ENCODE results near the gene HPGDS.
"Not testable (repeated sequence)": the region's sequence is repeated elsewhere in the genome, so short reads cannot be mapped to it uniquely, and the experiment has no call there.

HPGDS gene

GRCh38 chr4:94319927-94320326 lies 22.7 kb downstream of the HPGDS start:
- not testable (repeated sequence) for DNase-seq (ENCODE audit: low read depth)

GRCh38 chr4:94307231-94307871 lies 35.3 kb downstream of the HPGDS start:
- DNase-seq (ENCODE audit: low read depth): no peak

GRCh38 chr4:94306713-94307112 lies 35.9 kb downstream of the HPGDS start:
- DNase-seq (ENCODE audit: low read depth): no peak

- no peak for DNase-seq (ENCODE audit: low read depth)
Observed at GRCh38 chr4:94305466-94306225, 37.0 kb downstream of the HPGDS start.

- no peak for DNase-seq (ENCODE audit: low read depth)
Observed at GRCh38 chr4:94304365-94304971, 38.2 kb downstream of the HPGDS start.

- DNase-seq (ENCODE audit: low read depth): no peak
Observed at GRCh38 chr4:94302191-94302590, 40.4 kb downstream of the HPGDS start.

GRCh38 chr4:94298725-94299252 lies 43.8 kb downstream of the HPGDS start:
- DNase-seq (ENCODE audit: low read depth): no peak

GRCh38 chr4:94295473-94295872 lies 47.2 kb downstream of the HPGDS start:
- DNase-seq (ENCODE audit: low read depth): not testable (repeated sequence)

- not testable (repeated sequence) for DNase-seq (ENCODE audit: low read depth)
Observed at GRCh38 chr4:94293981-94294380, 48.7 kb downstream of the HPGDS start.

GRCh38 chr4:94290245-94290644 lies 52.4 kb downstream of the HPGDS start:
- DNase-seq (ENCODE audit: low read depth): no peak

GRCh38 chr4:94285666-94286065 lies 57.0 kb downstream of the HPGDS start:
- DNase-seq (ENCODE audit: low read depth): no peak

GRCh38 chr4:94284889-94285288 lies 57.7 kb downstream of the HPGDS start:
- DNase-seq (ENCODE audit: low read depth): no peak

- no peak for DNase-seq (ENCODE audit: low read depth)
Observed at GRCh38 chr4:94278781-94279180, 63.9 kb downstream of the HPGDS start.

GRCh38 chr4:94277534-94277933 lies 65.1 kb downstream of the HPGDS start:
- no peak for DNase-seq (ENCODE audit: low read depth)

- no peak for DNase-seq (ENCODE audit: low read depth)
Observed at GRCh38 chr4:94276204-94276603, 66.4 kb downstream of the HPGDS start.

- DNase-seq (ENCODE audit: low read depth): no peak
Observed at GRCh38 chr4:94274912-94275311, 67.7 kb downstream of the HPGDS start.

- no peak for DNase-seq (ENCODE audit: low read depth)
Observed at GRCh38 chr4:94271248-94271647, 71.4 kb downstream of the HPGDS start.

GRCh38 chr4:94267037-94267436 lies 75.6 kb downstream of the HPGDS start:
- DNase-seq (ENCODE audit: low read depth): no peak

GRCh38 chr4:94262163-94263016 lies 80.2 kb downstream of the HPGDS start:
- no peak for DNase-seq (ENCODE audit: low read depth)

GRCh38 chr4:94256828-94257227 lies 85.8 kb downstream of the HPGDS start:
- DNase-seq (ENCODE audit: low read depth): no peak

GRCh38 chr4:94256144-94256783 lies 86.4 kb downstream of the HPGDS start:
- DNase-seq (ENCODE audit: low read depth): no peak

GRCh38 chr4:94253036-94253435 lies 89.6 kb downstream of the HPGDS start:
- DNase-seq (ENCODE audit: low read depth): no peak

Measured in activated T-helper 9 cell treated with anti-CD3 and anti-CD28 coated beads, Interleukin-2, amount 50 U/mL, for 16 hours (primary cell).